HTR-8/SVneo (cell line): Measurements from ENCODE around the gene BLTP2.
"Not testable (repeated sequence)": the region's sequence is repeated elsewhere in the genome, so short reads cannot be mapped to it uniquely, and the experiment has no call there.

ENCODE experiments used
- DNase-seq: peaks from one replicate; pipeline ENCODE4 v3.0.0; 2011; ENCODE audit warnings: low spot score, mixed read lengths; ENCODE audit not compliant: insufficient read length
- FAIRE-seq: peaks from 2 replicates; lab custom pipeline; 2011; peaks lifted over from hg19 to GRCh38; lab: Jason Lieb, UNC

The BLTP2 gene

DNA sequence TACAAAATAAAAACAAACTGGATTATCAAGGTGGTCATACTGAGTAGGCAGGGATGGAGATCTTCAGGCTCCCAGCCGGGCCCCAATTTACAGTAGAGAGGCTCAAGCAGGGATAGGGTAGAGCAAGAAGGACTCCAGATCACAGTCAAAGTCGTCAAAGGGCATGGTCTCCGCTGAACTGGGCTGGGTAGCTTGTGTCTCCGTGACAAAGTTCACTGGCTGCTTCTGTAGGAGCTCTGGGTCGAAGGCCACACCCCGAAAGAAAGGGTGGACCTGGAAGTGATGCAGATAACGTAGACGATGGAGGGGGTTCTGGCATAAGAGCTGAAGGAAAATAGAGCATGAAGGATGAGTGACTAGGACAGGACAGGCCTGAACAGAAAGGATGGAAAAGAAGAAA, 34.6 kb downstream of the BLTP2 start:
- FAIRE-seq, result no peak
- DNase-seq, result no peak

DNA sequence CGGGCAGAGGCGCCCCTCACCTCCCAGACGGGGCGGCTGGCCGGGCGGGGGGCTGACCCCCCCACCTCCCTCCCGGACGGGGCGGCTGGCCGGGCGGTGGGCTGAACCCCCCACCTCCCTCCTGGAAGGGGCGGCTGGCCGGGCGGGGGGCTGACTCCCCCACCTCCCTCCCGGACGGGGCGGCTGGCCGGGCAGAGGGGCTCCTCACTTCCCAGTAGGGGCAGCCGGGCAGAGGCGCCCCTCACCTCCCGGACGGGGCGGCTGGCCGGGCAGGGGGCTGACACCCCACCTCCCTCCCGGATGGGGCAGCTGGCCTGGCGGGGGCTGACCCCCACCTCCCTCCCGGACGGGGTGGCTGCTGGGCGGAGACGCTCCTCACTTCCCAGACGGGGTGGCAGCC, 40.9 kb downstream of the BLTP2 start:
- not testable (repeated sequence) for DNase-seq, FAIRE-seq

DNA sequence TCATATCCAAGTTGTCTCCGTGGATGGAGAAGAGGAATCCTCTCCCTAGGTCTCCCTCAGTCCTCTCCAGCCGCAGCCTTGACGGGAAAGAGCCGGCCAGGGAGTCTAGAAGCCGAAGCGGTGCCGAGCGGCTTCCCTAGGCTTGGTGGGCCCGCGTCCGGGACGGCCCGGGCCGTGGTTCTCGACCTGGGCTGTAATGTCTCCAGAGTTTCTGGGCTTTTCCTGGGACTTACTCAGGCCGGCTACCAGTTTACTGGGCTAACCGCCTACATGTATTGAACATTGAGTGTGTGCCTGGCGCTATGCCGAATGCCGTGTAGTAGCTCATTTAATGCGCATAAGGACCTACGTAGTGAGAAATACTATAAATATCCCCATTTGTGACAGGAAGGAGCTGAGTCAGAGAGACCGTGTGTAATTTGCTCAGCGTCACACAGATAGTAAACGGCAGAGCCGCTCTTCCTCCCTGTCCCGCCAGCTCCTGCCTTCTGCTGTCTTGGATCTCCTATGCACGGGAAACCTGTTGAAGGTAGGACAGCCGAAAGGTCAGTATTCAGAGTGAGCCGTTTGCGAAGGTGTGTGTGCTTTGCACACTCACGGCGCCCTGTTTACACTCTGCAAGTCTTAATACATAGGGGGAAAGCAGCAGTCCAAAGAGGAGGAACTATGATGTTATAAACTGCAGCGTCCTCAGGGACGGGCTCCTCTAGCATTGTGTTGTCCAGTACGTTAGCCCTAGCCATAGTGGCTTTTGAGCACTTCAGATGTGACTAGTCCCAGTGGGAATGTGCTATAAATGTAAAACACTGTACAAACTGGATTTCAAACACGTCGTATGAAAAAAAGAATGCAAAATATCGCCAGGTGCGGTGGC, 45.4 kb downstream of the BLTP2 start:
- DNase-seq, result peak; percentile 66
- no peak for FAIRE-seq

DNA sequence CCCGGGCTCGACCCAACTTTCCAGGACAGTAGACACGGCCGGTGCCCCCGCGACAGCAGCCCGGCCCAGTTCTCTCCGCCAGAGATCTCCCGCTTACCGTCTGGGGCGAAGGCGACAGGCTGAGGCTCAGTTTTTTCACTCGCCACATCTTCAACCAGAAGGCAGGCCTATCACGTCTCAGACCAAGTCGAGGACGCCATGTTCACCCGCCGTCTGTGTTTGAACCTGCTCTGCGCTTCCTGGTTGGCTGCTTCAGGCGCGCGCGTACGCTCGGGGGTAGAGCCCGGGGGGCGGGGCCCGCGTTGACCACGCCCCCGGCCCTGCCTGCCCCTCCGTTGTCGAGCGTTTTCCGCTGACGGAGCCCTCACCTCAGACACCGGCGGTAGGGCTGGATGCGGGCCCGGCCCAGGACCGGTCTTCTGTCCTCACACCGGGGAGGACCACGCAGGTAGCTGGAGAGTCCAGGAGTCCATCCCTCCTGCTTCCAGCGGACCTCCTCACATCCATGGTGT, 46.1 kb downstream of the BLTP2 start, which contains the start of gene SPAG5:
Gene SPAG5, minus strand, starts transcription at position 227 of the 512 bp plus-strand sequence. Its CDS starts 79 bp downstream, at position 148.
- DNase-seq (peak; percentile 99), FAIRE-seq (peak; percentile 86)

DNA sequence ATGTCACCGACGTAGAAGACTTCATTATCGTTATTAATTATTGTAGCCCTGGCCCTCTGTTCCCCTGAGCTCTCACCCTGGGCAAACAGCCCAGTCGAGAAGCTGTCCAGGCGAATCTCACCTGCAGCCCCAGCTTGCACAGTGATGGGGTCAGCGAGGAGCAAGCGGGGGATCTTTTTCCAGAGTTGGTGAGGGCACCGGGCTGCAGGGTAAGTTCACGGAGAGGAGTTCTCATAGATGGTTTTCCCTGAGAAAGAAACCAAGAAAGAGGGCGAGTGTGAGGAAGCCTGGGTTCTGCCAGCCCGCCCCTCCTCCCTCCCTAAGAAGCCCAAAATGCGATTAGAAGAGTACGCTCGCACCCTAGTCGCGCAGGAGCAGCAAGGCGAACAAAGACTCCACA, 46.6 kb downstream of the BLTP2 start:
- no peak for FAIRE-seq

DNA sequence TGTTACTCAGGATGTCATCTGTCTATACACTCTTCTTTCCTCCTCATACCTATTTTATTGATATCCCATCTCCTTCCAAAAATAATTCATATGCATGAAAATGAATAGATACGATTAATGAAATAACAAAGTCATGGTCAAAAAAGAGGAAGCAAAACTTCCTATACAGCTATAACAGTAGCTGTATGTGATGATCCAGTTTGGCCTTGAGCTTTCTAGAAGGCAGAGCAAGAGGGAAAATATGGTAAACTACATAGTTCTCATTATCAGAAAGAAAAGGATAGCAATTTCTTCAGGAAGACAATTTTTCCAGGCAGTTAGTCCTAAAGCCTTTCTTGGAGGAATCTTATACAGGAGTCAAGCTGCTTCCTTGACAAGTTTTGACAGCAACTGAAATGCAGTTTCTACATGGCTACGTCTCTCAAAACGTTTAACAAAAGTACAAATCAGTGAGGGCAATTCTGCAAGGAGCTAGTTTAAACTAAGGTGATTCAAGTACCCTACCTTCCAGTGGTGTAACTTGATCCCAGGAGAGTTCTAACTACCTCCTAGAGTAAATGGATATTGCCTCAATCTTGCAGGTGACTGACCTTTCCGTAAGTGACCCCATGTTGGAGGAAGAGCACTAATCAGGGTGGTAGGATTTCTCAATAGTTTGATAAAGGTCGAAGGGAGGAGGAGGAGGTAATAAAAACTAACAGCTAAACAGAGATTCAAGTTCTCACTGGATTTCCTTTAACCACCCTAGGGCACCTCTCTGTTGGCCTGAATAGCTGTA, 47.2 kb downstream of the BLTP2 start:
- DNase-seq, result no peak
- FAIRE-seq, result no peak

More for the DNA sequence above, 46.6 kb downstream of the BLTP2 start:
- DNase-seq, result peak; percentile 20
